ELF-1 (cell line): Measurements from ENCODE around the gene AK1.

Experiments
- DNase-seq: peaks from one replicate; pipeline ENCODE4 v3.0.0-alpha.2; 2016; ENCODE audit warnings: low read depth, low spot score

AK1 gene

GRCh38 chr9:127908660-127908926, 31.1 kb upstream of the AK1 start:
- no peak for DNase-seq

GRCh38 chr9:127907867-127908659, 30.6 kb upstream of the AK1 start:
- no peak for DNase-seq

GRCh38 chr9:127905788-127906191, 28.3 kb upstream of the AK1 start:
- DNase-seq = no peak

GRCh38 chr9:127905004-127905728, 27.7 kb upstream of the AK1 start:
- DNase-seq = no peak

GRCh38 chr9:127904561-127905003, 27.1 kb upstream of the AK1 start:
- peak; percentile 56 for DNase-seq

GRCh38 chr9:127903557-127904475, 26.3 kb upstream of the AK1 start:
- peak; percentile 72 for DNase-seq

GRCh38 chr9:127899128-127899943, 21.9 kb upstream of the AK1 start, which contains the start of gene ST6GALNAC6:
Gene ST6GALNAC6 (minus strand): TSS chr9:127899603. CDS start chr9:127897981, 1,622 bp downstream.
- no peak for DNase-seq

- no peak for DNase-seq
These were observed 21.1 kb upstream of the AK1 start for GRCh38 chr9:127898433-127899127.

GRCh38 chr9:127897193-127897692, 19.8 kb upstream of the AK1 start:
- peak; percentile 76 for DNase-seq

GRCh38 chr9:127896395-127897192, 19.1 kb upstream of the AK1 start:
- DNase-seq = no peak

GRCh38 chr9:127895811-127896210, 18.3 kb upstream of the AK1 start:
- no peak for DNase-seq

- no peak for DNase-seq
These were observed 15.9 kb upstream of the AK1 start for GRCh38 chr9:127893392-127893791.

GRCh38 chr9:127892831-127893230, 15.4 kb upstream of the AK1 start:
- no peak for DNase-seq

GRCh38 chr9:127890053-127890452, 12.6 kb upstream of the AK1 start:
- no peak for DNase-seq

- no peak for DNase-seq
These were observed 10.3 kb upstream of the AK1 start for GRCh38 chr9:127887792-127888191.

GRCh38 chr9:127886401-127886972, 9.0 kb upstream of the AK1 start:
- DNase-seq = no peak

- DNase-seq = no peak
These were observed 8.2 kb upstream of the AK1 start for GRCh38 chr9:127885508-127886281.

GRCh38 chr9:127884976-127885490, 7.6 kb upstream of the AK1 start:
- DNase-seq = no peak
